WERI-Rb-1 (cell line): ENCODE results near the gene RPS3.

Experiments used
- DNase-seq: peaks from one replicate; pipeline ENCODE4 v3.0.0-alpha.2; 2020
- H3K27ac ChIP-seq: fragments of 250-450 bp; sonication (Bioruptor Pico); 2 replicates; pipeline ENCODE4 v1.5.1; 2020; ENCODE audit warnings: mild to moderate bottlenecking, moderate library complexity
- H3K27me3 ChIP-seq: fragments of 250-450 bp; sonication (Bioruptor Pico); 2 replicates; pipeline ENCODE4 v1.5.1; 2021; ENCODE audit warnings: mild to moderate bottlenecking, low read depth, moderate library complexity; ENCODE audit not compliant: insufficient read depth, severe bottlenecking
- H3K36me3 ChIP-seq: fragments of 250-450 bp; sonication (Bioruptor Pico); 2 replicates; pipeline ENCODE4 v1.5.1; 2020; ENCODE audit warnings: mild to moderate bottlenecking, moderate library complexity
- H3K4me3 ChIP-seq: 2 replicates; pipeline ENCODE4 v1.5.1; 2011; ENCODE audit warnings: low read depth, mild to moderate bottlenecking, control low read depth, low read length
- H3K9me3 ChIP-seq: fragments of 250-450 bp; sonication (Bioruptor Pico); 2 replicates; pipeline ENCODE4 v1.5.1; 2021; ENCODE audit warnings: mild to moderate bottlenecking, moderate library complexity; ENCODE audit not compliant: severe bottlenecking
- CTCF ChIP-seq: IDR thresholded peaks from 2 replicates; pipeline ENCODE4 v1.5.1; 2011; ENCODE audit warnings: low read depth, mild to moderate bottlenecking, control low read depth, inconsistent platforms, low read length

RPS3 gene

GRCh38 chr11:75437966-75438659, 38.8 kb downstream of the RPS3 start:
- H3K9me3 ChIP-seq, result no peaks in the 10 kb centered on the region
- peaks cover 14% of the 10 kb centered on the region for H3K36me3 ChIP-seq
- no peak for TF ChIP-seq CTCF
- H3K4me3 ChIP-seq, result no peak overlapping the region
- H3K27ac ChIP-seq, result no peak overlapping the region
- DNase-seq, result no peak
- no peaks in the 10 kb centered on the region for H3K27me3 ChIP-seq

- DNase-seq, result no peak
- TF ChIP-seq CTCF, result no peak
- peaks cover 14% of the 10 kb centered on the region for H3K36me3 ChIP-seq
- no peak overlapping the region for H3K4me3 ChIP-seq
- no peak overlapping the region for H3K27ac ChIP-seq
- H3K27me3 ChIP-seq, result no peaks in the 10 kb centered on the region
- no peaks in the 10 kb centered on the region for H3K9me3 ChIP-seq
Observed at GRCh38 chr11:75439026-75439425, 39.7 kb downstream of the RPS3 start.

- no peak for TF ChIP-seq CTCF
- no peak overlapping the region for H3K4me3 ChIP-seq
- no peaks in the 10 kb centered on the region for H3K9me3 ChIP-seq
- H3K36me3 ChIP-seq, result peaks cover 12% of the 10 kb centered on the region
- no peak for DNase-seq
- no peaks in the 10 kb centered on the region for H3K27me3 ChIP-seq
- no peak overlapping the region for H3K27ac ChIP-seq
Observed at GRCh38 chr11:75439495-75440120, 40.3 kb downstream of the RPS3 start.

GRCh38 chr11:75440960-75441803, 41.9 kb downstream of the RPS3 start:
- no peak overlapping the region for H3K4me3 ChIP-seq
- H3K27me3 ChIP-seq, result no peaks in the 10 kb centered on the region
- no peaks in the 10 kb centered on the region for H3K9me3 ChIP-seq
- TF ChIP-seq CTCF, result no peak
- peaks cover 5% of the 10 kb centered on the region; the same call in 1 of the 2 replicates for H3K36me3 ChIP-seq
- H3K27ac ChIP-seq, result no peak overlapping the region
- no peak for DNase-seq

DNA sequence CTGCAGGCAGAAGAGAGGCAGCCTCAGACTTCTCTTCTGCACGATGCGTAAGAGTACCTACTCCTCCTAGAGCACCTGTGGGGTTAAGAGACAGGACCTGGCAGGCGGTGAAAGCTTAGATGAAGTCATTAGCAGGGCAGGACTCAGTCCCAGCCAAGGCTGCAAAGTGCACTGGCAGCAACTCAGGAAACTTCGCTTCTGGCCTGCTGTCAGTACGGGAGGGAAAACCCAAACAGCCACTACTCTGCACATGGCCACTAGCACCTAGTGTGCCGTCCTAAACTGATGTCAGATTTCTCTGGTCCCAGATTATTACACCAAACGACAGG, 42.5 kb downstream of the RPS3 start:
- Histone ChIP-seq H3K36me3 (peaks cover 2% of the 10 kb centered on the region; the same call in 1 of the 2 replicates), H3K27me3 (no peaks in the 10 kb centered on the region), H3K27ac (no peak overlapping the region), H3K9me3 (no peaks in the 10 kb centered on the region), H3K4me3 (no peak overlapping the region)
- DNase-seq, result no peak
- TF ChIP-seq CTCF, result no peak
